ENCODE results near the gene RPL35A. TPM values are rescaled to one million over a fixed set of nuclear protein-coding genes. Genes with fewer than 3 reads are reported as not detected.
"Not testable (repeated sequence)": the region's sequence is repeated elsewhere in the genome, so short reads cannot be mapped to it uniquely, and the experiment has no call there.

The RPL35A gene
- polyA plus RNA-seq: 1,000 to 10,000 TPM; 1,252 to 2,127 (median 1,870) TPM
- long read RNA-seq, donor 1: 0 reads
- long read RNA-seq, donor 2, transcript RPL35A-209 (3 exons, 579 nt): minor isoform, 14 of 1,456 reads
- long read RNA-seq, donor 2, transcript RPL35A-207 (2 exons, 687 nt): minor isoform, 52 of 1,456 reads
- long read RNA-seq, donor 2, transcript RPL35A-208 (4 exons, 677 nt): minor isoform, 63 of 1,456 reads
- long read RNA-seq, donor 2, transcript RPL35A-206 (5 exons, 1,444 nt): major isoform, 712 of 1,456 reads
- long read RNA-seq, donor 2, partial matches to known transcripts: 543 of 1,456 reads
- long read RNA-seq, donor 2, other reads (novel, unspliced or antisense): 56 of 1,456 reads
- long read RNA-seq, donor 3, transcript RPL35A-205 (5 exons, 553 nt): minor isoform, 28 of 3,230 reads
- long read RNA-seq, donor 3, transcript RPL35A-206 (5 exons, 1,444 nt): major isoform, 1,137 of 3,230 reads
- long read RNA-seq, donor 3, transcript RPL35A-208 (4 exons, 677 nt): minor isoform, 155 of 3,230 reads
- long read RNA-seq, donor 3, transcript RPL35A-207 (2 exons, 687 nt): minor isoform, 189 of 3,230 reads
- long read RNA-seq, donor 3, partial matches to known transcripts: 1,509 of 3,230 reads
- long read RNA-seq, donor 3, other reads (novel, unspliced or antisense): 169 of 3,230 reads
- long read RNA-seq, donor 4, transcript RPL35A-206 (5 exons, 1,444 nt): major isoform, 52 of 169 reads
- long read RNA-seq, donor 4, transcript RPL35A-208 (4 exons, 677 nt): minor isoform, 7 of 169 reads
- long read RNA-seq, donor 4, transcript RPL35A-207 (2 exons, 687 nt): minor isoform, 6 of 169 reads
- long read RNA-seq, donor 4, partial matches to known transcripts: 96 of 169 reads
- long read RNA-seq, donor 4, other reads (novel, unspliced or antisense): 7 of 169 reads
- long read RNA-seq, donor 5, transcript RPL35A-207 (2 exons, 687 nt): minor isoform, 70 of 854 reads
- long read RNA-seq, donor 5, transcript RPL35A-206 (5 exons, 1,444 nt): major isoform, 457 of 854 reads
- long read RNA-seq, donor 5, transcript RPL35A-209 (3 exons, 579 nt): minor isoform, 8 of 854 reads
- long read RNA-seq, donor 5, transcript RPL35A-208 (4 exons, 677 nt): minor isoform, 39 of 854 reads
- long read RNA-seq, donor 5, partial matches to known transcripts: 242 of 854 reads
- long read RNA-seq, donor 5, other reads (novel, unspliced or antisense): 30 of 854 reads
- long read RNA-seq, donor 6, transcript RPL35A-206 (5 exons, 1,444 nt): major isoform, 1,119 of 3,341 reads
- long read RNA-seq, donor 6, transcript RPL35A-208 (4 exons, 677 nt): minor isoform, 220 of 3,341 reads
- long read RNA-seq, donor 6, transcript RPL35A-207 (2 exons, 687 nt): minor isoform, 128 of 3,341 reads
- long read RNA-seq, donor 6, transcript RPL35A-209 (3 exons, 579 nt): minor isoform, 44 of 3,341 reads
- long read RNA-seq, donor 6, partial matches to known transcripts: 1,700 of 3,341 reads
- long read RNA-seq, donor 6, other reads (novel, unspliced or antisense): 107 of 3,341 reads
- long read RNA-seq, donor 7: 0 reads
- long read RNA-seq, donor 8, transcript RPL35A-206 (5 exons, 1,444 nt): major isoform, 198 of 512 reads
- long read RNA-seq, donor 8, transcript RPL35A-208 (4 exons, 677 nt): minor isoform, 33 of 512 reads
- long read RNA-seq, donor 8, transcript RPL35A-207 (2 exons, 687 nt): minor isoform, 13 of 512 reads
- long read RNA-seq, donor 8, transcript RPL35A-209 (3 exons, 579 nt): minor isoform, 5 of 512 reads
- long read RNA-seq, donor 8, partial matches to known transcripts: 233 of 512 reads
- long read RNA-seq, donor 8, other reads (novel, unspliced or antisense): 27 of 512 reads
- long read RNA-seq, donor 9, transcript RPL35A-206 (5 exons, 1,444 nt): major isoform, 330 of 867 reads
- long read RNA-seq, donor 9, transcript RPL35A-209 (3 exons, 579 nt): minor isoform, 17 of 867 reads
- long read RNA-seq, donor 9, transcript RPL35A-207 (2 exons, 687 nt): minor isoform, 30 of 867 reads
- long read RNA-seq, donor 9, transcript RPL35A-208 (4 exons, 677 nt): minor isoform, 59 of 867 reads
- long read RNA-seq, donor 9, partial matches to known transcripts: 402 of 867 reads
- long read RNA-seq, donor 9, other reads (novel, unspliced or antisense): 22 of 867 reads
- long read RNA-seq, donor 10, transcript RPL35A-207 (2 exons, 687 nt): minor isoform, 130 of 3,682 reads
- long read RNA-seq, donor 10, transcript RPL35A-206 (5 exons, 1,444 nt): major isoform, 1,580 of 3,682 reads
- long read RNA-seq, donor 10, transcript RPL35A-209 (3 exons, 579 nt): minor isoform, 39 of 3,682 reads
- long read RNA-seq, donor 10, transcript RPL35A-208 (4 exons, 677 nt): minor isoform, 209 of 3,682 reads
- long read RNA-seq, donor 10, partial matches to known transcripts: 1,491 of 3,682 reads
- long read RNA-seq, donor 10, other reads (novel, unspliced or antisense): 193 of 3,682 reads

DNA sequence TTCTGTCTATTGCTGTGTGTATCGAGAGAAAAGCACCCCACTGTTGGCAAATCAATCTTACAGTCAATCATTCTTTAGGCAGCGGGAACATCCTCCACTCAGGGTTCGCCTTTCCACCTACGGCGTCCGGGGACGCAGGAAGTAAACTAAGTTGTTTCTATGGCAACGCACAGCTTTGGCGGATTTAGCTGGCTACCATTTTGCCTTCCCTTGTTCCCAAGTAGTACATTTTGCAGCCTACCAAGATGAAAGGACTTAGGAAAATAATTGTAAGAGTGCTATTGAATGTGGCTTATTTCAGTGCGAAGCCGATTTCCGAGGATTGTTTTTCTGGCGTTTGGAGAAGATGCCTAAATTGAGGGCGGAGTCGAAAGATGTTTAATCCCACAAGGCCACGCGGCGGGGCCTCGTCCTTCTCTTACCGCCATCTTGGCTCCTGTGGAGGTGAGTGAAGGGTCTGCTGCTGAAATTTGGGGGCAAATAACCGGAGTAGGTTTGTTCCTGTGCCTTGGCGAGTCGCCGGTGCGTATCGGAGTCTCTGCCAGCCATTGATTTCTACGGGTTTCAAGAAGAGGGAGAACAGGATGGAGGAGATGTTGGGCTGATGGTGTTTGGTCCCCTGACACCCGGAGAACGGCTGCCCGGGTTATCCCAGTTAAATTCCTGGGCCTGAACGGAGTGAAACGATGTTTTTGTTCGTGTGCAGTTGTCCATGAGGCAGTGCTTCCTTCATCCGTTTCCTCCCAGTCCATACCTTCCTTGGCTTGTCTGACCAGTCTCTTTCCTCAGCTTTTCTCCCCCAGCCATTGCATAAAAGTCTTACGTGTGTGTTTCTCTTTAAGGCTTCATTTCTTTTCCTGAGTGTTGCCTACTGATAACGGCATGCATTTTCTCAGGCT, at the start of gene RPL35A:
TSS of gene RPL35A (plus strand) at position 413 of the 899 bp plus-strand sequence. CDS start 778 bp downstream, outside the sequence.
- H3K9me3 ChIP-seq (ENCODE audit: control insufficient read depth in 2 of 2, insufficient read depth in 1 of 2, low read depth in 1 of 2, low read length in 1 of 2): no peaks in the 10 kb centered on the region
- H3K4me1 ChIP-seq (ENCODE audit: control insufficient read depth in 3 of 3, insufficient read depth in 2 of 3, low read depth in 1 of 3, low read length in 2 of 3): peaks cover 0 to 16% (median 8%) of the 10 kb centered on the region in 3 donors
- DNase-seq (peak; percentile 92 to 97), FAIRE-seq (no peak)
- peak within 1 kb of the TSS; percentile 58 to 77 (median 64) for H3K4me3 ChIP-seq (ENCODE audit: low read depth in 1 of 3, low read length in 3 of 3)
- peaks cover 11 to 33% (median 14%) of the 10 kb centered on the region in 3 donors for H3K36me3 ChIP-seq (ENCODE audit: control insufficient read depth in 3 of 3, insufficient read depth in 2 of 3, low read depth in 1 of 3, low read length in 3 of 3)
- no peaks in the 10 kb centered on the region for H3K27me3 ChIP-seq (ENCODE audit: control insufficient read depth in 3 of 3, insufficient read depth in 3 of 3, low read length in 3 of 3)
- H3K27ac ChIP-seq (ENCODE audit: low read depth in 1 of 3, low read length in 2 of 3): peak within 1 kb of the TSS; percentile 83 to 95 (median 88)
- WGBS, 3 donors: 0 to 1% (median 0%) methylated on average over 36 of the region's 36 CpGs

DNA sequence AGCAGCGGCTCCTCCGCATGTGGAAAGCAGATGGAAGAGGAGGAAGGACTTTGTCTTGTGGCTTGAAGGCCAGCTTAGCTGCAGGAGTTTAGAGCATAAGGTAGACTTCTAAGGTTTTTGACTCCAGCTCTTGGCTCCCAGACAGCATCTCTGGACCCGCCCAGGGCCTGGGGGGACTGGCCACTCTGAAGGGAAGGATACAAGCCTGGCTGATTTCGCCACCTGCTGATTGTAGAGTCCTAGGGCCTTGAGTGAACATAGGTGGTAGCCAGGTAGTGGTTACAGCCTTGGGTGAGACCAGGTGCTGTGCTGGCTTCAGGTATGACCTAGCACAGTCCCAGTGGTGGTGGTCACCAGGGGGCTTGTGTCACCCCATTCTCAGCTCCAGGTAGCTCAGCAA, 48.4 kb upstream of the RPL35A start:
- 82 to 98% (median 95%) methylated on average over 4 of the region's 4 CpGs for WGBS, 3 donors
- no peak for FAIRE-seq
- DNase-seq: no peak
- Histone ChIP-seq H3K4me3 (ENCODE audit: low read depth in 1 of 3, low read length in 3 of 3) (no peak overlapping the region), H3K4me1 (ENCODE audit: control insufficient read depth in 3 of 3, insufficient read depth in 2 of 3, low read depth in 1 of 3, low read length in 2 of 3) (no peaks in the 10 kb centered on the region), H3K36me3 (ENCODE audit: control insufficient read depth in 3 of 3, insufficient read depth in 2 of 3, low read depth in 1 of 3, low read length in 3 of 3) (peaks cover 0 to 4% (median 0%) of the 10 kb centered on the region in 3 donors), H3K27me3 (ENCODE audit: control insufficient read depth in 3 of 3, insufficient read depth in 3 of 3, low read length in 3 of 3) (no peaks in the 10 kb centered on the region), H3K27ac (ENCODE audit: low read depth in 1 of 3, low read length in 2 of 3) (no peak overlapping the region), H3K9me3 (ENCODE audit: control insufficient read depth in 2 of 2, insufficient read depth in 1 of 2, low read depth in 1 of 2, low read length in 1 of 2) (no peaks in the 10 kb centered on the region)

GRCh38 chr3:197906023-197906849, 43.8 kb upstream of the RPL35A start:
- Histone ChIP-seq H3K4me1 (ENCODE audit: control insufficient read depth in 3 of 3, insufficient read depth in 2 of 3, low read depth in 1 of 3, low read length in 2 of 3) (no peaks in the 10 kb centered on the region), H3K36me3 (ENCODE audit: control insufficient read depth in 3 of 3, insufficient read depth in 2 of 3, low read depth in 1 of 3, low read length in 3 of 3) (peaks cover 0 to 2% (median 0%) of the 10 kb centered on the region in 3 donors), H3K27me3 (ENCODE audit: control insufficient read depth in 3 of 3, insufficient read depth in 3 of 3, low read length in 3 of 3) (no peaks in the 10 kb centered on the region), H3K4me3 (ENCODE audit: low read depth in 1 of 3, low read length in 3 of 3) (no peak overlapping the region), H3K9me3 (ENCODE audit: control insufficient read depth in 2 of 2, insufficient read depth in 1 of 2, low read depth in 1 of 2, low read length in 1 of 2) (no peaks in the 10 kb centered on the region), H3K27ac (ENCODE audit: low read depth in 1 of 3, low read length in 2 of 3) (no peak overlapping the region)
- 12 to 15% (median 14%) methylated on average over 17 of the region's 17 CpGs for WGBS, 3 donors
- DNase-seq (peak; percentile 73 to 86), FAIRE-seq (no peak)

DNA sequence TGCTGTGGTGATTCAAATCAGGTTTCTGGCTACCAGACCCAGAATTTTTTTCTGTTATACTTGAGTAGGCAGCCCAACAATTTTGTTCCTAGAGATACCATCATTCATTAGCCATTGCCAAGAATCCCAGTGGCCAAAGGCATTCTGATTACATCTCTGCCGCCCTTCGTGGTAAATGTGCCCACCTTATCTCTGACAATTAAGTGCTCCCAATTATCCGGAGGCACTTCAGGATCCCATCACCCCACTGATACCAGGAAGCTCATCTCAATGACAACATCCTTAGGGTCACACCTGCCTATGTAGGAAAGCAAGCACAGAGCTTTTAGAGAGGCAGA, 43.2 kb upstream of the RPL35A start:
- H3K9me3 ChIP-seq (ENCODE audit: control insufficient read depth in 2 of 2, insufficient read depth in 1 of 2, low read depth in 1 of 2, low read length in 1 of 2): no peaks in the 10 kb centered on the region
- no peak overlapping the region for H3K27ac ChIP-seq (ENCODE audit: low read depth in 1 of 3, low read length in 2 of 3)
- FAIRE-seq (no peak), DNase-seq (no peak)
- 31 to 57% (median 41%) methylated on average over 3 of the region's 3 CpGs for WGBS, 3 donors
- H3K36me3 ChIP-seq (ENCODE audit: control insufficient read depth in 3 of 3, insufficient read depth in 2 of 3, low read depth in 1 of 3, low read length in 3 of 3): no peaks in the 10 kb centered on the region
- H3K4me3 ChIP-seq (ENCODE audit: low read depth in 1 of 3, low read length in 3 of 3): no peak overlapping the region
- H3K4me1 ChIP-seq (ENCODE audit: control insufficient read depth in 3 of 3, insufficient read depth in 2 of 3, low read depth in 1 of 3, low read length in 2 of 3): no peaks in the 10 kb centered on the region
- H3K27me3 ChIP-seq (ENCODE audit: control insufficient read depth in 3 of 3, insufficient read depth in 3 of 3, low read length in 3 of 3): no peaks in the 10 kb centered on the region

- Histone ChIP-seq H3K36me3 (ENCODE audit: control insufficient read depth in 3 of 3, insufficient read depth in 2 of 3, low read depth in 1 of 3, low read length in 3 of 3) (no peaks in the 10 kb centered on the region), H3K27ac (ENCODE audit: low read depth in 1 of 3, low read length in 2 of 3) (no peak overlapping the region), H3K4me1 (ENCODE audit: control insufficient read depth in 3 of 3, insufficient read depth in 2 of 3, low read depth in 1 of 3, low read length in 2 of 3) (no peaks in the 10 kb centered on the region), H3K27me3 (ENCODE audit: control insufficient read depth in 3 of 3, insufficient read depth in 3 of 3, low read length in 3 of 3) (no peaks in the 10 kb centered on the region), H3K9me3 (ENCODE audit: control insufficient read depth in 2 of 2, insufficient read depth in 1 of 2, low read depth in 1 of 2, low read length in 1 of 2) (no peaks in the 10 kb centered on the region), H3K4me3 (ENCODE audit: low read depth in 1 of 3, low read length in 3 of 3) (no peak overlapping the region)
- no peak for DNase-seq
- 67 to 78% (median 72%) methylated on average over 2 of the region's 2 CpGs for WGBS, 3 donors
- no peak for FAIRE-seq
Measured at GRCh38 chr3:197907196-197907595, 42.8 kb upstream of the RPL35A start.

GRCh38 chr3:197908550-197908949, 41.4 kb upstream of the RPL35A start:
- H3K27ac ChIP-seq (ENCODE audit: low read depth in 1 of 3, low read length in 2 of 3); H3K4me3 ChIP-seq (ENCODE audit: low read depth in 1 of 3, low read length in 3 of 3); H3K27me3 ChIP-seq (ENCODE audit: control insufficient read depth in 3 of 3, insufficient read depth in 3 of 3, low read length in 3 of 3); FAIRE-seq; H3K36me3 ChIP-seq (ENCODE audit: control insufficient read depth in 3 of 3, insufficient read depth in 2 of 3, low read depth in 1 of 3, low read length in 3 of 3); H3K9me3 ChIP-seq (ENCODE audit: control insufficient read depth in 2 of 2, insufficient read depth in 1 of 2, low read depth in 1 of 2, low read length in 1 of 2); DNase-seq; H3K4me1 ChIP-seq (ENCODE audit: control insufficient read depth in 3 of 3, insufficient read depth in 2 of 3, low read depth in 1 of 3, low read length in 2 of 3): not testable (repeated sequence)
- 92 to 97% (median 92%) methylated on average over 2 of the region's 2 CpGs for WGBS, 3 donors
